Measurements from ENCODE around the gene PIK3C3. TPM values are rescaled to one million over a fixed set of nuclear protein-coding genes. Genes with fewer than 3 reads are reported as not detected.
"Not testable (repeated sequence)": the region's sequence is repeated elsewhere in the genome, so short reads cannot be mapped to it uniquely, and the experiment has no call there.

Gene PIK3C3
- total RNA-seq, 4 donors from 2014 or later = 24.3 to 39.1 (median 28.8) TPM

DNA sequence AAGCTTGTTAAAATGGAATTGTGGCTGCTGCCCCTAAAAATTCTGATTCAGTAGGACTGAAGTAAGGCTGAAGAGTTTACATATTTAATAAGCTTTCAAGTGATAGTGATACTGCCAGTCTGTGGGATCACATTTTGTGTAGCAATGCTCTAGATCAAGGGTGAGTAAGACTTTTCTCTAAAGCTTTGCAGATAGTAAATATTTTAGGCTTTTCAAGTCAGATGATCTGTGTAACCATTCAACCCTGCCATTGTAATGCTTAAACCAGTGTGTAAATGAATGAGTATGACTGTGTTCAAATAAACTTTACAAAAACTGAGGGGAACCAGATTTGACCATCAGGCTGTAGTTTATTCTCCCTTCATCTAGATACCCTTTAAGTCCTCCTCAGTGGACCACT is 92.7 kb downstream of the PIK3C3 start:
- DNase-seq (ENCODE audit: extremely low spot score) = no peak
- intact Hi-C loops (cut with DNase I) = no loop called here
- Histone ChIP-seq H3K4me1 (peaks cover 0 to under 1% (median 0%) of the 10 kb centered on the region in 4 donors), H3K27me3 (peaks cover 0 to 3% (median 0%) of the 10 kb centered on the region in 4 donors), H3K27ac (replicated peaks in 1 of 4) (no peak overlapping the region), H3K36me3 (peaks cover 14 to 61% (median 43%) of the 10 kb centered on the region in 4 donors), H3K9me3 (no peaks in the 10 kb centered on the region), H3K4me3 (no peak overlapping the region)
- TF ChIP-seq EP300 (IDR thresholded peaks at IDR 0.05) (no peak), POLR2A (IDR thresholded peaks at IDR 0.05; ENCODE audit: low read depth) (no peak), POLR2AphosphoS5 (IDR thresholded peaks at IDR 0.05) (no peak)
- TF ChIP-seq, protein P1, sequence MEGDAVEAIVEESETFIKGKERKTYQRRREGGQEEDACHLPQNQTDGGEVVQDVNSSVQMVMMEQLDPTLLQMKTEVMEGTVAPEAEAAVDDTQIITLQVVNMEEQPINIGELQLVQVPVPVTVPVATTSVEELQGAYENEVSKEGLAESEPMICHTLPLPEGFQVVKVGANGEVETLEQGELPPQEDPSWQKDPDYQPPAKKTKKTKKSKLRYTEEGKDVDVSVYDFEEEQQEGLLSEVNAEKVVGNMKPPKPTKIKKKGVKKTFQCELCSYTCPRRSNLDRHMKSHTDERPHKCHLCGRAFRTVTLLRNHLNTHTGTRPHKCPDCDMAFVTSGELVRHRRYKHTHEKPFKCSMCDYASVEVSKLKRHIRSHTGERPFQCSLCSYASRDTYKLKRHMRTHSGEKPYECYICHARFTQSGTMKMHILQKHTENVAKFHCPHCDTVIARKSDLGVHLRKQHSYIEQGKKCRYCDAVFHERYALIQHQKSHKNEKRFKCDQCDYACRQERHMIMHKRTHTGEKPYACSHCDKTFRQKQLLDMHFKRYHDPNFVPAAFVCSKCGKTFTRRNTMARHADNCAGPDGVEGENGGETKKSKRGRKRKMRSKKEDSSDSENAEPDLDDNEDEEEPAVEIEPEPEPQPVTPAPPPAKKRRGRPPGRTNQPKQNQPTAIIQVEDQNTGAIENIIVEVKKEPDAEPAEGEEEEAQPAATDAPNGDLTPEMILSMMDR (IDR thresholded peaks at IDR 0.05) = no peak

DNA sequence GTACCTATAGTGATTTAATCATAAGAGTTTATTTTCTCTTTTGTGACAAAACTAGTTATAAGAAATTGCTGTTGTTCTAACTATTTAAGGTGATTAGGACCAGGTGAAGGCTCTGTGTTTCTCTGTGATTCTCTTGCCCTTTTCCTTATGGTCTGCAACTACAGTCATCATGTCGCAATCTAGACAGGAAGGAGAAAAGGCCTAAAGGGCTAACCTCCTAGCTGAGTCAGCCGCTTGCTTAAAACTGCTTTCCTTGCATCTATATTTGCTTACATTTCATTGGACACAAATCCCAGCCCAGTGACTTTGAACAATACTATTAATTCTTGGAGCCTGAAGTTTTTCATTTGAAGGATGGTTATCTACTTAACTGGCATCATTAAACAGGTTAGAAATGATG is 93.1 kb downstream of the PIK3C3 start:
- no peak for TF ChIP-seq POLR2AphosphoS5 (IDR thresholded peaks at IDR 0.05)
- TF ChIP-seq EP300 (IDR thresholded peaks at IDR 0.05) = no peak
- no peak for TF ChIP-seq POLR2A (IDR thresholded peaks at IDR 0.05; ENCODE audit: low read depth)
- TF ChIP-seq, protein P1 (IDR thresholded peaks at IDR 0.05) = no peak
- no peak for DNase-seq (ENCODE audit: extremely low spot score)
- intact Hi-C loops (cut with DNase I) = no loop called here
- peaks cover 0 to 5% (median under 1%) of the 10 kb centered on the region in 4 donors for H3K4me1 ChIP-seq
- no peak overlapping the region for H3K4me3 ChIP-seq
- H3K27ac ChIP-seq (replicated peaks in 1 of 4) = no peak overlapping the region
- H3K36me3 ChIP-seq = peaks cover 14 to 57% (median 42%) of the 10 kb centered on the region in 4 donors
- H3K9me3 ChIP-seq = no peaks in the 10 kb centered on the region
- 87% methylated on average over 2 of the region's 2 CpGs for WGBS
- peaks cover 0 to 3% (median 0%) of the 10 kb centered on the region in 4 donors for H3K27me3 ChIP-seq

- 98% methylated on average over 12 of the region's 15 CpGs for WGBS
These were observed 94.5 kb downstream of the PIK3C3 start for GRCh38 chr18:42049536-42049935.

DNA sequence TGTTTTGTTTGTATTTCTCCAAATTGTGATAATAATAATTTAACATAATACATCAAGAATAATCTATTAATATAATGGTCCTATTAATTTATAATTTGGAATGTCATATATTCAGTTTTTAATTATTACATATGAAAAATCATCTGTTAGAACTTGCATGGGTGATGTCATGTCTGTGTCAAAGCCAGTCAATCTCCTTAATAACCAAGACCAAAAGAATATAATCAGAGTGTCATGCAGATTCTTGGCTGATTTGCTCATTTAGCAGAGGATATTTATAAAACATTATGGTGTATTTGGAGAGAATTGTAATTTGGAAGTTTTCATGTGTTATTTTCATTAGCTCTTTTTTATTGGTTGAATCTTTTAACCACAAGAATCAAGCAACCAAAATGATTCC is 96.4 kb downstream of the PIK3C3 start:
- H3K9me3 ChIP-seq = no peaks in the 10 kb centered on the region
- peaks cover 0 to 3% (median 0%) of the 10 kb centered on the region in 4 donors for H3K27me3 ChIP-seq
- no peak overlapping the region for H3K4me3 ChIP-seq
- H3K4me1 ChIP-seq = peaks cover 0 to 8% (median 3%) of the 10 kb centered on the region in 4 donors
- peaks cover 5 to 44% (median 25%) of the 10 kb centered on the region in 4 donors for H3K36me3 ChIP-seq
- intact Hi-C loops (cut with DNase I) = loop anchor here (10.0 kb wide), 1 partner anchor 57 kb away; no protein-coding TSS in a partner anchor
- DNase-seq (ENCODE audit: extremely low spot score) = no peak
- TF ChIP-seq POLR2AphosphoS5 (IDR thresholded peaks at IDR 0.05) = no peak
- TF ChIP-seq EP300 (IDR thresholded peaks at IDR 0.05) = no peak
- no peak for TF ChIP-seq POLR2A (IDR thresholded peaks at IDR 0.05; ENCODE audit: low read depth)
- TF ChIP-seq, protein P1 (IDR thresholded peaks at IDR 0.05) = no peak
- no peak overlapping the region for H3K27ac ChIP-seq (replicated peaks in 1 of 4)

More at GRCh38 chr18:42049536-42049935, 94.5 kb downstream of the PIK3C3 start:
- H3K4me1 ChIP-seq; intact Hi-C loops (cut with DNase I); H3K27ac ChIP-seq (replicated peaks in 1 of 4); H3K9me3 ChIP-seq; H3K27me3 ChIP-seq; H3K4me3 ChIP-seq; DNase-seq (ENCODE audit: extremely low spot score): not testable (repeated sequence)
- H3K36me3 ChIP-seq = peaks cover 9 to 49% (median 33%) of the 10 kb centered on the region in 4 donors

GRCh38 chr18:42052122-42052708 is 97.2 kb downstream of the PIK3C3 start:
- WGBS = 65% methylated on average over 3 of the region's 3 CpGs
- intact Hi-C loops (cut with DNase I) = loop anchor here (10.0 kb wide), 1 partner anchor 57 kb away; no protein-coding TSS in a partner anchor
- TF ChIP-seq, protein P1 (IDR thresholded peaks at IDR 0.05) = peak in 1 of 3 experiments; percentile 33
- no peak for TF ChIP-seq EP300 (IDR thresholded peaks at IDR 0.05)
- Histone ChIP-seq H3K27ac (replicated peaks in 1 of 4) (no peak overlapping the region), H3K4me1 (peaks cover 0 to 8% (median 3%) of the 10 kb centered on the region in 4 donors), H3K36me3 (peaks cover 5 to 44% (median 25%) of the 10 kb centered on the region in 4 donors), H3K4me3 (no peak overlapping the region), H3K9me3 (no peaks in the 10 kb centered on the region), H3K27me3 (peaks cover 0 to 3% (median 0%) of the 10 kb centered on the region in 4 donors)
- no peak for DNase-seq (ENCODE audit: extremely low spot score)

All from esophagus muscularis mucosa (tissue), 4 donors.